A549 (cell line): Measurements from ENCODE around the gene TANGO2. TPM values are rescaled to one million over a fixed set of nuclear protein-coding genes. Genes with fewer than 3 reads are reported as not detected.

Experiments used
- ATAC-seq, 2 experiments: fragments of 200-7000 bp in 1 of 2; fragments of >200 bp in 1 of 2; cut with Nextera tagmentation in 1 of 2; cut with Tn5 transposase in 1 of 2; 3 replicates each; pipeline versions ENCODE4 v1.8.0 to v1.9.1; 2018 to 2020; ENCODE audit warnings: mild to moderate bottlenecking in 1 of 2, moderate library complexity in 1 of 2
- CTCF ChIA-PET: fragments of 300-600 bp; sonication (Branson Sonifier 250); formaldehyde crosslinking; extraction: SDS; loops from one replicate; lab custom pipeline; 2021; ENCODE audit warnings: antibody characterized with exemption, inconsistent platforms; lab: Yijun Ruan, JAX
- POLR2A ChIA-PET: fragments of 350-600 bp; formaldehyde crosslinking; extraction: SDS; loops from one replicate; lab custom pipeline; 2021; ENCODE audit warnings: antibody characterized with exemption, inconsistent platforms; lab: Yijun Ruan, JAX
- DNase-seq, 2 experiments: peaks; one replicate each; pipeline versions ENCODE4 v3.0.0 to v3.0.0-alpha.2; 2011 to 2016; ENCODE audit warnings: low read depth in 1 of 2, low spot score in 1 of 2
- FAIRE-seq: peaks from 2 replicates; lab custom pipeline; 2011; peaks lifted over from hg19 to GRCh38; lab: Jason Lieb, UNC
- H3K27ac ChIP-seq, 2 experiments: fragments of >200 bp; sonication (Bioruptor Twin); formaldehyde crosslinking; 3 replicates each; pipeline ENCODE4 v1.5.1; 2016 to 2017
- H3K4me1 ChIP-seq: fragments of >200 bp; sonication (Bioruptor Twin); formaldehyde crosslinking; 3 replicates; pipeline ENCODE4 v1.6.1; 2016
- H3K4me2 ChIP-seq: fragments of >200 bp; sonication (Bioruptor Twin); formaldehyde crosslinking; 3 replicates; pipeline ENCODE4 v1.6.1; 2016
- H3K4me3 ChIP-seq: fragments of >200 bp; sonication (Bioruptor Twin); formaldehyde crosslinking; 3 replicates; pipeline ENCODE4 v1.5.1; 2016
- H3K9me3 ChIP-seq: fragments of >200 bp; sonication (Bioruptor Twin); formaldehyde crosslinking; 3 replicates; pipeline ENCODE4 v1.6.1; 2016
- BHLHE40 ChIP-seq: IDR thresholded peaks from 2 replicates; pipeline ENCODE4 v1.6.1; 2012; ENCODE audit warnings: low read depth, low read length, inconsistent platforms
- CBX8 ChIP-seq: fragments of 200-600 bp; sonication (generic); IDR thresholded peaks from 2 replicates; pipeline ENCODE4 v1.6.1; 2016
- CHD2 ChIP-seq: fragments of 150-350 bp; IDR thresholded peaks from 2 replicates; pipeline ENCODE4 v1.6.1; 2014; ENCODE audit warnings: low read length; ENCODE audit not compliant: partially characterized antibody
- CHD4 ChIP-seq: fragments of 200-600 bp; sonication (generic); IDR thresholded peaks from 2 replicates; pipeline ENCODE4 v1.6.1; 2016; ENCODE audit warnings: antibody characterized with exemption, mild to moderate bottlenecking, borderline replicate concordance
- EP300 ChIP-seq, 2 experiments: fragments of >200 bp; sonication (Bioruptor Twin); formaldehyde crosslinking; IDR thresholded peaks; 2 replicates in 1 of 2; 3 replicates in 1 of 2; pipeline ENCODE4 v1.6.1; 2016 to 2017
- FOSL2 ChIP-seq, 2 experiments: fragments of 450-650 bp in 1 of 2; fragments of >200 bp in 1 of 2; sonication (Bioruptor Twin) in 1 of 2; formaldehyde crosslinking; IDR thresholded peaks; 2 replicates each; pipeline versions ENCODE4 v1.5.0 to v1.6.1; 2016 to 2020; ENCODE audit warnings: mild to moderate bottlenecking in 1 of 2, moderate library complexity in 1 of 2
- GATA3 ChIP-seq: IDR thresholded peaks from 2 replicates; pipeline ENCODE4 v1.6.1; 2012; ENCODE audit warnings: borderline replicate concordance
- HDAC2 ChIP-seq: fragments of 200-600 bp; sonication (generic); IDR thresholded peaks from 2 replicates; pipeline ENCODE4 v1.6.1; 2016
- HMGXB4 ChIP-seq: fragments of 250-450 bp; sonication (Bioruptor Pico); IDR thresholded peaks from 2 replicates; pipeline ENCODE4 v1.5.0; 2021; ENCODE audit warnings: mild to moderate bottlenecking, moderate library complexity, borderline replicate concordance
- HOXB13 ChIP-seq: fragments of 250-450 bp; sonication (Bioruptor Pico); IDR thresholded peaks from 2 replicates; pipeline ENCODE4 v1.5.0; 2020; ENCODE audit warnings: low read depth, mild to moderate bottlenecking, moderate library complexity
- HOXB5 ChIP-seq: fragments of 250-450 bp; sonication (Bioruptor Pico); IDR thresholded peaks from 2 replicates; pipeline ENCODE4 v1.5.0; 2020; ENCODE audit warnings: mild to moderate bottlenecking, moderate library complexity
- KDM1A ChIP-seq: fragments of 200-600 bp; sonication (generic); IDR thresholded peaks from 2 replicates; pipeline ENCODE4 v1.6.1; 2016; ENCODE audit warnings: low read depth, mild to moderate bottlenecking
- NFE2L2 ChIP-seq: fragments of 150-350 bp; conservative IDR thresholded peaks from 2 replicates; pipeline ENCODE4 v1.6.1; 2014; ENCODE audit warnings: low read length
- PHF8 ChIP-seq: fragments of 200-600 bp; sonication (generic); IDR thresholded peaks from 2 replicates; pipeline ENCODE4 v1.6.1; 2016; ENCODE audit warnings: low read depth, mild to moderate bottlenecking, antibody characterized with exemption, moderate library complexity, borderline replicate concordance
- POLR2AphosphoS2 ChIP-seq: conservative IDR thresholded peaks from 2 replicates; pipeline ENCODE4 v1.6.1; 2012; ENCODE audit warnings: low read length, improper control_type of control experiment, inconsistent platforms
- RARB ChIP-seq: fragments of 250-450 bp; sonication (Bioruptor Pico); IDR thresholded peaks from 2 replicates; pipeline ENCODE4 v1.8.0; 2021; ENCODE audit warnings: mild to moderate bottlenecking, moderate library complexity
- RFX5 ChIP-seq: fragments of 450-650 bp; IDR thresholded peaks from 2 replicates; pipeline ENCODE4 v1.7.1; 2014; ENCODE audit warnings: antibody characterized with exemption, mild to moderate bottlenecking, moderate library complexity
- TFCP2L1 ChIP-seq: fragments of 250-450 bp; sonication (Bioruptor Pico); IDR thresholded peaks from 2 replicates; pipeline ENCODE4 v1.5.0; 2021; ENCODE audit warnings: mild to moderate bottlenecking
- WGBS: methylation state at CpG from one replicate; pipeline ENCODE4 v1.1.6; 2017; ENCODE audit errors: missing lambda C conversion rate; 5-methylcytosine and 5-hydroxymethylcytosine counted together
- polyA plus RNA-seq, 4 experiments: library from polyadenylated mRNA; depleted of rRNA in 3 of 4; stranded (reverse); fragments of >200 nt; fragmentation: RNase III in 1 of 4; extraction: RNeasy Plus Mini Kit Qiagen cat#74134 plus additional on column Dnase treatment in 1 of 4; gene quantifications; 2 replicates in 3 of 4; 3 replicates in 1 of 4; pipeline ENCODE4 v1.2.3, GENCODE V29; 2011 to 2017
- TF ChIP-seq, protein P1 (sequence below): fragments of >200 bp; sonication (Bioruptor Twin); formaldehyde crosslinking; IDR thresholded peaks from 2 replicates; pipeline ENCODE4 v1.6.1; 2016
- TF ChIP-seq, protein P2 (sequence below): IDR thresholded peaks from 2 replicates; pipeline ENCODE4 v1.6.1; 2012
- TF ChIP-seq, protein P3 (sequence below): fragments of 150-350 bp; IDR thresholded peaks from 2 replicates; pipeline ENCODE4 v1.6.1; 2014; ENCODE audit warnings: low read depth, mild to moderate bottlenecking, low read length
- TF ChIP-seq, protein P4 (sequence below): IDR thresholded peaks from 2 replicates; pipeline ENCODE4 v1.6.1; 2012; ENCODE audit warnings: low read depth, borderline replicate concordance

TANGO2 gene
- polyA plus RNA-seq, 2 of the 4 experiments (the other 2 are of a cell fraction) = 13.2 to 13.8 TPM

DNA sequence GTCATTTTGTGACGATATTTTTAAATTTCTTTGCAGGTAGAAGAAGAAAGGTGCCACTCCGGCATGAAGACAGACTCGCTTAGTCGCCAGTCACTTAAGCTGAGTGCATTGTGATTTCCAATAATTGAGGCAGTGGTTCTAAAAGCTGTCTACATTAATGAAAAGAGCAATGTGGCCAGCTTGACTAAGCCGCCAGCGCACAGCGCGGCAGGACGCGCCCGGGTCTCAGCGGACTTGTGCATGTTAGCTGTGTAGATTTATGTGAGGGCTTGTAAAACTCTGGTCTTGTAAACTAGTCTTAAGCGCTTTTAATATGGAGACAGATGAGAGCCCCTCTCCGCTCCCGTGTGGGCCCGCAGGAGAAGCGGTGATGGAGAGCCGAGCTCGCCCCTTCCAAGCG lies 64.7 kb downstream of the TANGO2 start:
- ATAC-seq = no peak
- TF ChIP-seq PHF8 = no peak
- TF ChIP-seq, protein P1, sequence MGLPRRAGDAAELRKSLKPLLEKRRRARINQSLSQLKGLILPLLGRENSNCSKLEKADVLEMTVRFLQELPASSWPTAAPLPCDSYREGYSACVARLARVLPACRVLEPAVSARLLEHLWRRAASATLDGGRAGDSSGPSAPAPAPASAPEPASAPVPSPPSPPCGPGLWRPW = no peak
- no peak for TF ChIP-seq BHLHE40
- no peak for TF ChIP-seq RARB (CRISPR knock-in tag)
- no peak for TF ChIP-seq KDM1A
- TF ChIP-seq HOXB5 (CRISPR knock-in tag) = no peak
- TF ChIP-seq EP300 (IDR thresholded peaks at IDR 0.05) = no peak
- TF ChIP-seq HOXB13 = no peak
- no peak for TF ChIP-seq POLR2AphosphoS2
- TF ChIP-seq GATA3 = no peak
- TF ChIP-seq CHD2 = no peak
- no peak for TF ChIP-seq NFE2L2
- no peak overlapping the region for H3K27ac ChIP-seq
- WGBS = 93% methylated on average over 20 of the region's 20 CpGs
- ChIA-PET POLR2A (no interaction called here), CTCF (interaction anchor here (0.9 to 1.1 kb wide), 2 partner anchors 25 to 115 kb away, joined by 3 read pairs; no protein-coding TSS in a partner anchor)
- peaks cover 16% of the 10 kb centered on the region; the same call in 2 of the 3 replicates for H3K4me1 ChIP-seq
- H3K4me2 ChIP-seq = no peak overlapping the region
- FAIRE-seq = no peak
- no peak overlapping the region for H3K4me3 ChIP-seq
- H3K9me3 ChIP-seq = no peaks in the 10 kb centered on the region
- DNase-seq = no peak

DNA sequence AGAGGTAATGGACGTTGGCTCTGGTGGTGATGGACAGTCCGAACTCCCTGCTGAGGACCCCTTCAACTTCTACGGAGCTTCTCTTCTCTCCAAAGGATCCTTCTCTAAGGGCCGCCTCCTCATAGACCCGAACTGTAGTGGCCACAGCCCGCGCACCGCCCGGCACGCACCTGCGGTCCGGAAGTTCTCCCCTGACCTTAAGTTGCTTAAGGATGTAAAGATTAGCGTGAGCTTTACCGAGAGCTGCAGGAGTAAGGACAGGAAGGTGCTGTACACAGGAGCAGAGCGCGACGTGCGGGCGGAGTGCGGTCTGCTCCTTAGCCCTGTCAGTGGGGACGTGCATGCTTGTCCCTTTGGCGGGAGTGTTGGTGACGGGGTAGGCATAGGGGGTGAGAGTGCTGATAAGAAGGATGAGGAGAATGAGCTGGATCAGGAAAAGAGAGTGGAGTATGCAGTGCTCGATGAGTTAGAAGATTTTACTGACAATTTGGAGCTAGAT lies 65.2 kb downstream of the TANGO2 start:
- Histone ChIP-seq H3K4me3 (no peak overlapping the region), H3K4me2 (no peak overlapping the region), H3K9me3 (no peaks in the 10 kb centered on the region), H3K4me1 (peaks cover 16% of the 10 kb centered on the region; the same call in 2 of the 3 replicates), H3K27ac (no peak overlapping the region)
- WGBS = 97% methylated on average over 24 of the region's 24 CpGs
- ATAC-seq (no peak), FAIRE-seq (no peak), DNase-seq (no peak)
- CTCF ChIA-PET = interaction anchor here (1.1 kb wide), 1 partner anchor 115 kb away, joined by 3 read pairs; no protein-coding TSS in a partner anchor
- TF ChIP-seq EP300 (IDR thresholded peaks at IDR 0.05) (no peak), CBX8 (no peak), TFCP2L1 (CRISPR knock-in tag) (no peak), HMGXB4 (CRISPR knock-in tag) (no peak), RARB (CRISPR knock-in tag) (no peak), HDAC2 (no peak), CHD4 (no peak), CHD2 (no peak), FOSL2 (IDR thresholded peaks at IDR 0.05) (no peak), FOSL2 (CRISPR knock-in tag; IDR thresholded peaks at IDR 0.05) (no peak), RFX5 (no peak)
- TF ChIP-seq, protein P2, sequence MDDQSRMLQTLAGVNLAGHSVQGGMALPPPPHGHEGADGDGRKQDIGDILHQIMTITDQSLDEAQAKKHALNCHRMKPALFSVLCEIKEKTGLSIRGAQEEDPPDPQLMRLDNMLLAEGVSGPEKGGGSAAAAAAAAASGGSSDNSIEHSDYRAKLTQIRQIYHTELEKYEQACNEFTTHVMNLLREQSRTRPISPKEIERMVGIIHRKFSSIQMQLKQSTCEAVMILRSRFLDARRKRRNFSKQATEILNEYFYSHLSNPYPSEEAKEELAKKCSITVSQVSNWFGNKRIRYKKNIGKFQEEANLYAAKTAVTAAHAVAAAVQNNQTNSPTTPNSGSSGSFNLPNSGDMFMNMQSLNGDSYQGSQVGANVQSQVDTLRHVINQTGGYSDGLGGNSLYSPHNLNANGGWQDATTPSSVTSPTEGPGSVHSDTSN = no peak
- TF ChIP-seq, protein P3, sequence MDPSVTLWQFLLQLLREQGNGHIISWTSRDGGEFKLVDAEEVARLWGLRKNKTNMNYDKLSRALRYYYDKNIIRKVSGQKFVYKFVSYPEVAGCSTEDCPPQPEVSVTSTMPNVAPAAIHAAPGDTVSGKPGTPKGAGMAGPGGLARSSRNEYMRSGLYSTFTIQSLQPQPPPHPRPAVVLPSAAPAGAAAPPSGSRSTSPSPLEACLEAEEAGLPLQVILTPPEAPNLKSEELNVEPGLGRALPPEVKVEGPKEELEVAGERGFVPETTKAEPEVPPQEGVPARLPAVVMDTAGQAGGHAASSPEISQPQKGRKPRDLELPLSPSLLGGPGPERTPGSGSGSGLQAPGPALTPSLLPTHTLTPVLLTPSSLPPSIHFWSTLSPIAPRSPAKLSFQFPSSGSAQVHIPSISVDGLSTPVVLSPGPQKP = no peak
- TF ChIP-seq, protein P4, sequence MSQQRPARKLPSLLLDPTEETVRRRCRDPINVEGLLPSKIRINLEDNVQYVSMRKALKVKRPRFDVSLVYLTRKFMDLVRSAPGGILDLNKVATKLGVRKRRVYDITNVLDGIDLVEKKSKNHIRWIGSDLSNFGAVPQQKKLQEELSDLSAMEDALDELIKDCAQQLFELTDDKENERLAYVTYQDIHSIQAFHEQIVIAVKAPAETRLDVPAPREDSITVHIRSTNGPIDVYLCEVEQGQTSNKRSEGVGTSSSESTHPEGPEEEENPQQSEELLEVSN = no peak
- TF ChIP-seq, all 56 proteins: peak for 0
- POLR2A ChIA-PET = no interaction called here
